Osteoblast (primary cell): Measurements from ENCODE around the gene LMAN2L. TPM values are rescaled to one million over a fixed set of nuclear protein-coding genes. Genes with fewer than 3 reads are reported as not detected.

Source experiments
- DNase-seq: peaks from one replicate; pipeline ENCODE4 v3.0.0; 2011; ENCODE audit warnings: low spot score, mixed read lengths; ENCODE audit not compliant: insufficient read length; ENCODE audit errors: missing footprints
- H2AFZ ChIP-seq: 2 replicates; pipeline ENCODE4 v1.6.0; 2011; ENCODE audit warnings: mild to moderate bottlenecking, low read length
- H3K27ac ChIP-seq: 2 replicates; pipeline ENCODE4 v1.5.1; 2011; ENCODE audit warnings: mild to moderate bottlenecking, low read depth, low read length, moderate library complexity
- H3K27me3 ChIP-seq: 2 replicates; pipeline ENCODE4 v1.6.0; 2012; ENCODE audit warnings: mild to moderate bottlenecking, control low read depth, inconsistent platforms, low read length, moderate library complexity; ENCODE audit not compliant: insufficient read depth
- H3K36me3 ChIP-seq: 2 replicates; pipeline ENCODE4 v1.5.1; 2011; ENCODE audit warnings: mild to moderate bottlenecking, low read length, control low read depth, moderate library complexity; ENCODE audit not compliant: insufficient read depth
- H3K4me1 ChIP-seq: 2 replicates; pipeline ENCODE4 v1.5.1; 2011; ENCODE audit warnings: mild to moderate bottlenecking, low read length, control low read depth, moderate library complexity; ENCODE audit not compliant: insufficient read depth
- H3K4me2 ChIP-seq: 2 replicates; pipeline ENCODE4 v1.6.0; 2011; ENCODE audit warnings: mild to moderate bottlenecking, low read length; ENCODE audit not compliant: insufficient read depth
- H3K4me3 ChIP-seq: fragments of 200-600 bp; sonication (generic); 3 replicates; pipeline ENCODE4 v1.5.1; 2012; ENCODE audit warnings: mild to moderate bottlenecking, low read length, inconsistent platforms; ENCODE audit not compliant: insufficient read depth
- H3K79me2 ChIP-seq: 2 replicates; pipeline ENCODE4 v1.6.0; 2012; ENCODE audit warnings: mild to moderate bottlenecking, low read length, control low read depth, inconsistent platforms; ENCODE audit not compliant: insufficient read depth
- H3K9me3 ChIP-seq: 2 replicates; pipeline ENCODE4 v1.5.1; 2011; ENCODE audit warnings: low read depth, low read length, control low read depth
- H4K20me1 ChIP-seq: 2 replicates; pipeline ENCODE4 v1.6.0; 2012; ENCODE audit warnings: mild to moderate bottlenecking, low read length, control low read depth; ENCODE audit not compliant: insufficient read depth
- CTCF ChIP-seq: IDR thresholded peaks from 2 replicates; pipeline ENCODE4 v1.5.1; 2011; ENCODE audit warnings: mild to moderate bottlenecking, low read depth, low read length, moderate library complexity; ENCODE audit errors: extremely low read depth
- total RNA-seq: library from RNA; depleted of rRNA; stranded (reverse); fragments of >200 nt; gene quantifications from 2 replicates; pipeline ENCODE4 v1.2.3, GENCODE V29; 2012

The LMAN2L gene
- total RNA-seq, 1 donor: 26.4 TPM

DNA sequence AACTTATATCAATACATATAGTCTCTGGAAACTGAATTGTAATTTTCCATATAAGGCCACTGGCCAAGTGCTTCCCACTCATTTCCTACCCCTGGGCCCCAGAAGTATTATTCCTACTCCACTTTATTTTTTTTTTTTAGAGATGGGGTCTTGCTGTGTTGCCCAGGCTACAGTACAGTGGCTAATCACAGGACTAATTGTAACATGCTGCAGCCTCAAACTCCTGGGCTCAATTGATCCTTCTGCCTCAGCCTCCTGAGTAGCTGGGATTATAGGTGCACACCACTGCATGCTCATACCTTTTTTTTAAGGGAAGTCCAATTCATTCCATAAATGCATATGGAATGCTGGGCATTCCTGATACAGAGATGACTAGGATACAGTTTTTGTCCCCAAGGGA lies 14.5 kb upstream of the LMAN2L start:
- no peak for TF ChIP-seq CTCF
- Histone ChIP-seq H4K20me1 (no peaks in the 10 kb centered on the region), H3K36me3 (no peaks in the 10 kb centered on the region), H3K79me2 (no peaks in the 10 kb centered on the region), H3K4me1 (peaks cover 3% of the 10 kb centered on the region), H3K4me2 (no peak overlapping the region), H3K27me3 (no peaks in the 10 kb centered on the region), H3K27ac (no peak overlapping the region), H2AFZ (no peak overlapping the region), H3K4me3 (no peak overlapping the region), H3K9me3 (no peaks in the 10 kb centered on the region)
- peak; percentile 85 for DNase-seq

DNA sequence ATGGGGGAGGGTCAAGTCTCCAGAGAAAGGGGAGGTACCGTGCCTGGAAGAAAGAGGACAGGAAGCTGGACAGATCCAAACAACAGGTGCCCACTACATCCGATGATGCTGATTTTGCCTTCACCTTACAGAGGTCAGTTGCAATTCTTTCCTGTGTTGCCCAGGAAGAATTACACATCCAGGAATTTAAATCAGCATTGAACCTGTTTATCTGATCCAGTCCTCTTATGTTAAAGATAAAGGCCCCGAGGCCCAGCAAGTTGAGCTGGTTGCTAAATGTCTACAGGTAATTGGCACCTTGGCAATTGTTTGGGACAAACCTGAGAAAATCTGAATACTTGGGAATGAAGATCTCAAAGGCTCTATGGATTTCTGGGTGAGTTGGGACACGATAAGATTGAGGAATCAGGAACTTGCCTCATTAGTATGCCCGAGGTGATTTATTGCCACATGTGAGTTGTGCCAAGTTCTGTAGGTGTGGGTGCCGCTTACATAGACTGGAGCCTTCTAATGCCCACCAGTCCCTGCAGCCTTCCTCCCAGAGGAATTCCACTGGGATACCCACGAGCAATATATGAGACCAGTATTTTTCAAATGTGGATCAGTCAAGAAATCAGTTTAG lies 13.9 kb upstream of the LMAN2L start:
- Histone ChIP-seq H3K4me3 (no peak overlapping the region), H4K20me1 (no peaks in the 10 kb centered on the region), H3K4me2 (no peak overlapping the region), H3K9me3 (no peaks in the 10 kb centered on the region), H3K27me3 (no peaks in the 10 kb centered on the region), H3K4me1 (peaks cover 3% of the 10 kb centered on the region), H3K27ac (no peak overlapping the region), H2AFZ (no peak overlapping the region), H3K79me2 (no peaks in the 10 kb centered on the region), H3K36me3 (no peaks in the 10 kb centered on the region)
- TF ChIP-seq CTCF: no peak
- peak; percentile 34 for DNase-seq

- Histone ChIP-seq H3K27ac (no peak overlapping the region), H4K20me1 (no peaks in the 10 kb centered on the region), H3K4me3 (no peak overlapping the region), H3K4me1 (peaks cover 11% of the 10 kb centered on the region), H3K36me3 (no peaks in the 10 kb centered on the region), H3K27me3 (no peaks in the 10 kb centered on the region), H3K79me2 (no peaks in the 10 kb centered on the region), H2AFZ (no peak overlapping the region), H3K4me2 (no peak overlapping the region), H3K9me3 (no peaks in the 10 kb centered on the region)
- no peak for DNase-seq
- no peak for TF ChIP-seq CTCF
Observed at GRCh38 chr2:96751800-96752199, 11.9 kb upstream of the LMAN2L start.

DNA sequence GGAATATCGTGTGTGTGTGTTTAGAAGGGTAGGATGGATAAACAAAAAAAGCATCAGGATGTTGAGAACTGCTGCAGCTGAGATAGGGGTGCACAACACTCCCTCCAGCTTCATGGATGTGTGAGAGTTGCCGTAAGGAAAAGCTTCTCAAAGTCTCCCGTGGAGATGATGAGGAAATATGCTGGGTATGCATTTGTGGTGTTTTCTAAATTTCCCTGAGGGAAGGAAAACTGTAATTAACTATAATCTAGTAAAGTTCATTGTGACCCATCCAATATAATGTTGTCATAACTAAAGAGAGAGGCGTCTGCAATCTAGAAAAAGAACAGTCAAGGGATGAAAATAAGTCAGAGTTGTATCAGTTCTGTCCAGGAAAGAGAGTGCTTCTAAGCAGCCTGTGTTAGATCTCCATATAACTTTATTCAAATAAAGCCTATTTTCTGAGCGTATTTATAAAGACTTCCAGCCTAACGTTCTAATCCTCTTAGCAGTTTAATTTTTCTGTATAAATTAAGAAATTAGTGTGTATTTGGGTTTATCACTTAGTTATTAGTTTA lies 7.3 kb upstream of the LMAN2L start:
- no peaks in the 10 kb centered on the region for H3K27me3 ChIP-seq
- DNase-seq: peak; percentile 66
- H3K79me2 ChIP-seq: no peaks in the 10 kb centered on the region
- peaks cover 8% of the 10 kb centered on the region for H3K4me1 ChIP-seq
- H3K27ac ChIP-seq: no peak overlapping the region
- no peaks in the 10 kb centered on the region for H4K20me1 ChIP-seq
- no peak for TF ChIP-seq CTCF
- H3K4me2 ChIP-seq: peak overlapping the region; percentile 35
- H3K9me3 ChIP-seq: no peaks in the 10 kb centered on the region
- no peak overlapping the region for H3K4me3 ChIP-seq
- H2AFZ ChIP-seq: no peak overlapping the region
- no peaks in the 10 kb centered on the region for H3K36me3 ChIP-seq
